ENCODE results near the gene NBEAL1.
A peak's percentile ranks its signal among the peaks of the same experiment; 100 is the strongest.
"Not testable (repeated sequence)": the region's sequence is repeated elsewhere in the genome, so short reads cannot be mapped to it uniquely, and the experiment has no call there.

Gene NBEAL1

GRCh38 chr2:203122317-203122986, 107.8 kb downstream of the NBEAL1 start:
- peak; percentile 9 for DNase-seq

GRCh38 chr2:203126996-203127395, 112.3 kb downstream of the NBEAL1 start:
- no peak for DNase-seq

- no peak for DNase-seq
These were observed 120.4 kb downstream of the NBEAL1 start for GRCh38 chr2:203135105-203135504.

- DNase-seq = no peak
These were observed 128.7 kb downstream of the NBEAL1 start for GRCh38 chr2:203143391-203143790.

- DNase-seq = no peak
These were observed 134.5 kb downstream of the NBEAL1 start for GRCh38 chr2:203149194-203149593.

- no peak for DNase-seq
These were observed 140.7 kb downstream of the NBEAL1 start for GRCh38 chr2:203155406-203155805.

GRCh38 chr2:203162722-203163121, 148.0 kb downstream of the NBEAL1 start:
- not testable (repeated sequence) for DNase-seq

- DNase-seq = no peak
These were observed 149.7 kb downstream of the NBEAL1 start for GRCh38 chr2:203164311-203164935.

- DNase-seq = no peak
These were observed 153.1 kb downstream of the NBEAL1 start for GRCh38 chr2:203167751-203168150.

- no peak for DNase-seq
These were observed 155.8 kb downstream of the NBEAL1 start for GRCh38 chr2:203170502-203170901.

- no peak for DNase-seq
These were observed 160.7 kb downstream of the NBEAL1 start for GRCh38 chr2:203175371-203175770.

- DNase-seq = no peak
These were observed 162.7 kb downstream of the NBEAL1 start for GRCh38 chr2:203177361-203177760.

- no peak for DNase-seq
These were observed 171.2 kb downstream of the NBEAL1 start for GRCh38 chr2:203185864-203186263.

GRCh38 chr2:203190547-203190946, 175.9 kb downstream of the NBEAL1 start:
- DNase-seq = not testable (repeated sequence)

GRCh38 chr2:203191026-203191425, 176.4 kb downstream of the NBEAL1 start:
- DNase-seq = not testable (repeated sequence)

GRCh38 chr2:203191961-203192360, 177.3 kb downstream of the NBEAL1 start:
- peak; percentile 1 for DNase-seq

- no peak for DNase-seq
These were observed 180.8 kb downstream of the NBEAL1 start for GRCh38 chr2:203195331-203196036.

GRCh38 chr2:203200866-203201265, 186.2 kb downstream of the NBEAL1 start:
- DNase-seq = no peak

- no peak for DNase-seq
These were observed 186.8 kb downstream of the NBEAL1 start for GRCh38 chr2:203201426-203201825.

- DNase-seq = no peak
These were observed 194.9 kb downstream of the NBEAL1 start for GRCh38 chr2:203209538-203209937.

- peak; percentile 10 for DNase-seq
These were observed 210.9 kb downstream of the NBEAL1 start for GRCh38 chr2:203225423-203226039.

GRCh38 chr2:203229674-203230073, 215.0 kb downstream of the NBEAL1 start:
- DNase-seq = not testable (repeated sequence)

Data from NCI-H1436 (cell line).